GM06990 (cell line): Measurements from ENCODE around the gene SLC1A4.
A peak's percentile ranks its signal among the peaks of the same experiment; 100 is the strongest.
"Not testable (repeated sequence)": the region's sequence is repeated elsewhere in the genome, so short reads cannot be mapped to it uniquely, and the experiment has no call there.

Source experiments
- DNase-seq: peaks from one replicate; pipeline ENCODE4 v3.0.0-alpha.2; 2011; ENCODE audit not compliant: insufficient read length; ENCODE audit errors: extremely low read depth
- H3K27me3 ChIP-seq: replicated peaks from 2 replicates; pipeline ENCODE4 v1.6.0; 2011; ENCODE audit warnings: low read length; ENCODE audit not compliant: control insufficient read depth, insufficient read depth
- H3K36me3 ChIP-seq: 2 replicates; pipeline ENCODE4 v1.5.1; 2011; ENCODE audit warnings: low read length; ENCODE audit not compliant: control insufficient read depth, insufficient read depth
- H3K4me3 ChIP-seq: replicated peaks from 2 replicates; pipeline ENCODE4 v1.5.1; 2011; ENCODE audit warnings: low read depth, mild to moderate bottlenecking, control low read depth, low read length
- TF ChIP-seq, protein P1 (sequence below): IDR thresholded peaks from 2 replicates; pipeline ENCODE4 v1.5.1; 2011; ENCODE audit warnings: low read length, control low read depth, mild to moderate bottlenecking, inconsistent platforms; ENCODE audit not compliant: insufficient read depth, poor library complexity, severe bottlenecking

Gene SLC1A4

DNA sequence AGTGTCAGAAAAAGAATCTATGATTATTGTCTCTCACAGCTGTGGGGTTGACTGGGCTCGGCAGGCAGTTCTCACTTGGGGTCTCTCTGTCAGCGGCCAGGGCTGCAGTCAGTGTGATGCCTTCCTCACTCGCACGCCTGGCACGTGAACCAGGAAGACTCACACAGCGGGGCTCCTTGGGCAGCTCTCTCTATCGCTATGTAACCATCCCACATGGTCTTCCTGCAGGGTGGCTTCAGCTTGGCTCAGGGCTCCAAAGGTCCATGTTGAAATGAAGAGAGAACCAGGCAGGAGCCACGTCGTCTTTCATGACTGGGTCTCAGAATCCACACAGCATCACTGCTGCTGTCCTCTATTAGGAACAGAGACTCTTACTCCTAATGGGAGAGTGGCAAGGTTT, 30.6 kb upstream of the SLC1A4 start:
- Histone ChIP-seq H3K36me3 (no peaks in the 10 kb centered on the region), H3K4me3 (no peak overlapping the region), H3K27me3 (no peaks in the 10 kb centered on the region)
- DNase-seq = no peak
- TF ChIP-seq, protein P1, sequence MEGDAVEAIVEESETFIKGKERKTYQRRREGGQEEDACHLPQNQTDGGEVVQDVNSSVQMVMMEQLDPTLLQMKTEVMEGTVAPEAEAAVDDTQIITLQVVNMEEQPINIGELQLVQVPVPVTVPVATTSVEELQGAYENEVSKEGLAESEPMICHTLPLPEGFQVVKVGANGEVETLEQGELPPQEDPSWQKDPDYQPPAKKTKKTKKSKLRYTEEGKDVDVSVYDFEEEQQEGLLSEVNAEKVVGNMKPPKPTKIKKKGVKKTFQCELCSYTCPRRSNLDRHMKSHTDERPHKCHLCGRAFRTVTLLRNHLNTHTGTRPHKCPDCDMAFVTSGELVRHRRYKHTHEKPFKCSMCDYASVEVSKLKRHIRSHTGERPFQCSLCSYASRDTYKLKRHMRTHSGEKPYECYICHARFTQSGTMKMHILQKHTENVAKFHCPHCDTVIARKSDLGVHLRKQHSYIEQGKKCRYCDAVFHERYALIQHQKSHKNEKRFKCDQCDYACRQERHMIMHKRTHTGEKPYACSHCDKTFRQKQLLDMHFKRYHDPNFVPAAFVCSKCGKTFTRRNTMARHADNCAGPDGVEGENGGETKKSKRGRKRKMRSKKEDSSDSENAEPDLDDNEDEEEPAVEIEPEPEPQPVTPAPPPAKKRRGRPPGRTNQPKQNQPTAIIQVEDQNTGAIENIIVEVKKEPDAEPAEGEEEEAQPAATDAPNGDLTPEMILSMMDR = no peak

DNA sequence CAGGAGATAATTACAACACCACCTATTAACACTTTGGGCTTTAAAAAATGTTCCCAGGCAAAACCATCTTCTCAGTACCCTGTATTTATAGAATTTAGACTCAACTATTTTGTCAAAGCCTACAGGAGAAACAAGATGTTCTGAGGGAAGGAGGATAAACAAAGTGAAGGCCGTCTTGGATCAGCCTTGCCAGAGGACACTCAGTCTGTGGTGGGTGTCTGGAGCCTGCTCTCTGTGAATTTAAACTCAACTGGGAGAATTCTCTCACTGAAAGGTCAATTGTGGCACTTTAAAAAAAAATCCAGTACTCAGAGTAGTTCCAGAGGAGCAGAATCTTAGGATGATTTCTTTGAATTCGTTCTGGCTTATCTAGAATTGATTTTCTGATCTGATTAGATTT, 28.4 kb upstream of the SLC1A4 start:
- no peak for DNase-seq
- Histone ChIP-seq H3K36me3 (no peaks in the 10 kb centered on the region), H3K27me3 (no peaks in the 10 kb centered on the region), H3K4me3 (no peak overlapping the region)
- TF ChIP-seq, protein P1 = no peak

DNA sequence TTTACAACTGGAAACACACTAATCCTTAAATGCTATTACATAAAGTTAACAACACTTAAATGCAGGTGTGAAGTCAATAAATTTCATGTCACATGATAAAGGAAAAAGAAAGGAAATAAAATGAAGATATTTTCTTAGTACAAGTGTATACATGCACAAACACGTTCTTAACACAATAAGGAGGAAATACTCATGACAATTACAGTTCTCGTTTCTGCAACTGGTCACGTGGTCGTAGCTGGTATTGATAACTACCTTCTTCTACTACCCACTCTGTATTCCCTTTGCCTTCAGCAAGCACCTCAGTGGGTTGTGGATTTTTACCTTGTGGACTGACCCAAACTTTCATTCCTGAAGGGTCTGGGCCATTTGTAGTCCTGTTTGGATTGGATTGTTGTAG, 26.1 kb upstream of the SLC1A4 start:
- not testable (repeated sequence) for H3K27me3 ChIP-seq, DNase-seq, H3K4me3 ChIP-seq, H3K36me3 ChIP-seq

DNA sequence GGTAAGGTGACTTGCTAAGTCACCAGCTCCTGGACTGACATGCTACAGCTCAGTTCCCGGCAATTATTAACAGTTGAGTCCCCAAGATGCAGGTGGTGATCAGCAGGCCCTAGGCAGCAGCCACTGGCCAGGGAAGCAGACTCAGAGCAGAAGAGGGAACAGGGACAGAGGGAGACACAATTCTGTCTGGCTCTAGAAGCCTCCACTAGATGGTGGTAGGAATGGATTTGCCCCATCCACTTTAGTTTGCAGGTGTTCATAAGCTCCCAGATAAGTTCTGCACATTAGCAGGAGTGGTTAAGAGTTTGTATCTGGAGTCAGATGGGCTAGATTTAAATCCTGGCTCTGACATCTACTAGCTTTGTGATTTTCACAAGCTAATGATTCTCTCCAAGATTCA, 25.5 kb upstream of the SLC1A4 start:
- Histone ChIP-seq H3K27me3 (no peaks in the 10 kb centered on the region), H3K4me3 (no peak overlapping the region), H3K36me3 (no peaks in the 10 kb centered on the region)
- no peak for DNase-seq
- TF ChIP-seq, protein P1 = peak; percentile 15

DNA sequence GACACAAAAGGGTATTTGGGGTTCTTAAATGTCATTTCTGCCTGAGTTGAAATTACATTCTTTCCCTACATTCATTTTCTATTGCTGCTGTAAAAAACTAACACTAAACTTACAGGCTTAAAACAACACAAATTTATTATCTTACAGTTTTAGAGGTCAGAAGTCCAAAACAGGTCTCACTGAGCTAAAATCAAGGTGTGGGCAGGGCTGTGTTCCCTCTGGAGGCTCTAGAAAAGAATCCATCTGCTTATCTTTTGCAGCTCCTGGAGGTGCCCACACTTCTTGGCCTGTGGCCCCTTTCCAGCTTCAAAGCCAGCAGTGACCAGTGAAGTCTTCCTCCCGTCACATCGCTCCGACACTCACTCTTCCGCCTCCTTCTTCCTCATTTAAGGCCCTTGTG, 23.2 kb upstream of the SLC1A4 start:
- Histone ChIP-seq H3K36me3 (no peaks in the 10 kb centered on the region), H3K27me3 (no peaks in the 10 kb centered on the region), H3K4me3 (no peak overlapping the region)
- TF ChIP-seq, protein P1 = no peak
- DNase-seq = no peak

DNA sequence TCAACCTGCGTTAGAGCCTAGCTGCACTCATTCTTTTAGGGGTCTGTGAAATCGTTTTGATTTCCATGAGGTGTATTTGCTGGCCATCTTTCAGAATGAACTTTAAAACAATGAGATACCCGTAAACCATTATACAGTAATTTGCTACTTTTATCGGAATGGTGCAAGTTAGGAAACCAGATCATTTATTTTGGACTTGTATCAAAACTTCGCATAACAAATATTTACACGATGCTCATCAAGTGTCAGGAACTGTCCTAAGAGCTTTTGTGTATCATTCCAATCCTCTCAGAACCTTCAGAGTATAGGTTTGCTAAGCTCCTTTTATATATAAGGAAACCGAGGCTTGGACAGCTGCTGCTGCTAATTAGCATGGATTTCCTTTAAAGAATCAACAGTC, 22.4 kb upstream of the SLC1A4 start:
- H3K36me3 ChIP-seq = no peaks in the 10 kb centered on the region
- DNase-seq = no peak
- H3K4me3 ChIP-seq = no peak overlapping the region
- H3K27me3 ChIP-seq = no peaks in the 10 kb centered on the region
- TF ChIP-seq, protein P1 = no peak
